Testis (tissue), 2 donors: ENCODE results near the gene C13orf46.

ENCODE experiments used
- POLR2A ChIP-seq: fragments of 450-650 bp; IDR thresholded peaks from one replicate; pipeline ENCODE4 v1.6.1; 2017; ENCODE audit warnings: antibody characterized with exemption, mild to moderate bottlenecking, moderate library complexity
- TF ChIP-seq, protein P1 (sequence below), 3 experiments: fragments of 450-650 bp in 2 of 3; fragments of 200-600 bp in 1 of 3; sonication (generic) in 1 of 3; IDR thresholded peaks; one replicate each; pipeline ENCODE4 v1.5.1; 2016 to 2019; ENCODE audit warnings: antibody characterized with exemption in 3 of 3, mild to moderate bottlenecking in 2 of 3, moderate library complexity in 1 of 3

DNA sequence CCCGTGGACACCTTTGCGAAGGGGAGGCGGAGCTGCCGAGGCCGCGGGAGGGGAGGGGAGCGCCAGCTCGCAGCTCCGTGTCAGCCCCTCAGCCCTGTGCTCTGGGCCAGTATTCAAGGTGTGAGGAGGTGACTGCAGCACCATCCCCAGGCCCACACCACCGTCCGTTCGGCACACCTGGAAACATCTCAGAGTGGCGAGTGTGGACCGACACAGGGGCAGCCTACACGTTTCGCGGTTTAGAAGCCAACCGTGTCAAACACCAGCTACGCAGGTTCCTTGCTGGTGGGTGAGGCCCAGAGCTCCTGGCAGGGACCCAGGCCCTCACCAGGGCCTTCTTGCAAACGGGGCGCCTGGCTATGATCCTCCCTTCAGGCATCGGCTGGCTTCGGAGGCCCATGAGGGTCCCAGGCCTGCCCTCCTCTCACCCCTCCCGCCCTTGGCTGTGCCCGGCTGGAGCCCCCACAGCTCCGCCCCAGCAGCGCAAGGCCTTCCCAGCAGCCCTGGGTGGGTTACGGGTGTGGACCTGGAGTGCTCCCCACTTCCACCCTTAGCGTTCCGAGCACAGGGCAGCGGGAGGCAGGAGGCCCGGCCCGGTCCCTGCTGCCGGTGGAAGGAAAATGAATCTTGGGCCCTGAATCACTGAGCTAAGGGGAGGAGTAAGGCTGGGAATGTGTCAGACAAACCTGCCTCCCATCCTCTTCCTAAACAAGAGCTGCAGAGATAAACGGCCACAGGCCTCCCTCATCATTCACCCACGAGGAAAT, 1.2 kb downstream of the C13orf46 start:
- no peak for TF ChIP-seq POLR2A
- TF ChIP-seq, protein P1, sequence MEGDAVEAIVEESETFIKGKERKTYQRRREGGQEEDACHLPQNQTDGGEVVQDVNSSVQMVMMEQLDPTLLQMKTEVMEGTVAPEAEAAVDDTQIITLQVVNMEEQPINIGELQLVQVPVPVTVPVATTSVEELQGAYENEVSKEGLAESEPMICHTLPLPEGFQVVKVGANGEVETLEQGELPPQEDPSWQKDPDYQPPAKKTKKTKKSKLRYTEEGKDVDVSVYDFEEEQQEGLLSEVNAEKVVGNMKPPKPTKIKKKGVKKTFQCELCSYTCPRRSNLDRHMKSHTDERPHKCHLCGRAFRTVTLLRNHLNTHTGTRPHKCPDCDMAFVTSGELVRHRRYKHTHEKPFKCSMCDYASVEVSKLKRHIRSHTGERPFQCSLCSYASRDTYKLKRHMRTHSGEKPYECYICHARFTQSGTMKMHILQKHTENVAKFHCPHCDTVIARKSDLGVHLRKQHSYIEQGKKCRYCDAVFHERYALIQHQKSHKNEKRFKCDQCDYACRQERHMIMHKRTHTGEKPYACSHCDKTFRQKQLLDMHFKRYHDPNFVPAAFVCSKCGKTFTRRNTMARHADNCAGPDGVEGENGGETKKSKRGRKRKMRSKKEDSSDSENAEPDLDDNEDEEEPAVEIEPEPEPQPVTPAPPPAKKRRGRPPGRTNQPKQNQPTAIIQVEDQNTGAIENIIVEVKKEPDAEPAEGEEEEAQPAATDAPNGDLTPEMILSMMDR (IDR thresholded peaks at IDR 0.05), result no peak
